Cardiac muscle cell (in vitro differentiated cells and primary cell): ENCODE data around the gene CCND2. TPM values are rescaled to one million over a fixed set of nuclear protein-coding genes. Genes with fewer than 3 reads are reported as not detected.

Source experiments
- DNase-seq, 2 donors: peaks; one replicate each; pipeline versions ENCODE4 v3.0.0 to v3.0.0-alpha.2; 2010 to 2017; ENCODE audit warnings: low read depth in 1 of 2, low spot score in 1 of 2
- H3K27ac ChIP-seq: fragments of 200-600 bp; sonication (generic); 2 replicates; pipeline ENCODE4 v1.5.1; 2016
- H3K27me3 ChIP-seq: fragments of 200-600 bp; sonication (generic); 2 replicates; pipeline ENCODE4 v1.6.0; 2016; ENCODE audit warnings: control low read depth
- H3K36me3 ChIP-seq: fragments of 200-600 bp; sonication (generic); 2 replicates; pipeline ENCODE4 v1.5.1; 2016; ENCODE audit warnings: control low read depth
- H3K4me1 ChIP-seq: fragments of 200-600 bp; sonication (generic); 2 replicates; pipeline ENCODE4 v1.8.1; 2017; ENCODE audit warnings: low read depth, mild to moderate bottlenecking, mixed run types
- H3K4me3 ChIP-seq: fragments of 200-600 bp; sonication (generic); 2 replicates; pipeline ENCODE4 v1.5.1; 2016; ENCODE audit warnings: mild to moderate bottlenecking
- H3K9me3 ChIP-seq: fragments of 200-600 bp; sonication (generic); 2 replicates; pipeline ENCODE4 v1.5.1; 2017; ENCODE audit warnings: low read depth, mild to moderate bottlenecking, control low read depth
- CTCF ChIP-seq: IDR thresholded peaks from 2 replicates; pipeline ENCODE4 v1.5.1; 2012; ENCODE audit warnings: low read depth, mild to moderate bottlenecking, low read length
- polyA plus RNA-seq: library from polyadenylated mRNA; unstranded; fragments of >200 nt; fragmentation: Nextera tagmentation; extraction: Ambion mirVana; gene quantifications from 2 replicates; pipeline ENCODE4 v1.2.1, GENCODE V29; 2016
- total RNA-seq: library from RNA; depleted of rRNA; stranded (reverse); fragments of >200 nt; gene quantifications from 2 replicates; pipeline ENCODE4 v1.2.3, GENCODE V29; 2016

CCND2 gene
- total and polyA plus RNA-seq, 2 experiments from 2014 or later = 89.9 to 91.5 TPM

GRCh38 chr12:4266990-4267389, 6.6 kb upstream of the CCND2 start:
- Histone ChIP-seq H3K27me3 (peaks cover 23% of the 10 kb centered on the region), H3K9me3 (no peaks in the 10 kb centered on the region), H3K36me3 (no peaks in the 10 kb centered on the region), H3K4me1 (no peaks in the 10 kb centered on the region), H3K27ac (no peak overlapping the region), H3K4me3 (no peak overlapping the region)
- DNase-seq = no peak
- TF ChIP-seq CTCF = no peak

- Histone ChIP-seq H3K36me3 (no peaks in the 10 kb centered on the region), H3K4me1 (peaks cover 5% of the 10 kb centered on the region), H3K27ac (no peak overlapping the region), H3K9me3 (no peaks in the 10 kb centered on the region), H3K4me3 (no peak overlapping the region), H3K27me3 (peaks cover 24% of the 10 kb centered on the region)
- TF ChIP-seq CTCF = no peak
- no peak for DNase-seq
These were observed 5.7 kb upstream of the CCND2 start for GRCh38 chr12:4267704-4268328.

GRCh38 chr12:4268329-4269181, 5.0 kb upstream of the CCND2 start:
- Histone ChIP-seq H3K9me3 (no peaks in the 10 kb centered on the region), H3K27me3 (peaks cover 25% of the 10 kb centered on the region), H3K27ac (no peak overlapping the region), H3K4me1 (peaks cover 5% of the 10 kb centered on the region), H3K36me3 (no peaks in the 10 kb centered on the region), H3K4me3 (peak overlapping the region; percentile 45)
- no peak for TF ChIP-seq CTCF
- DNase-seq = no peak

GRCh38 chr12:4269279-4269991, 4.1 kb upstream of the CCND2 start:
- H3K27me3 ChIP-seq = peaks cover 25% of the 10 kb centered on the region
- H3K36me3 ChIP-seq = no peaks in the 10 kb centered on the region
- H3K27ac ChIP-seq = no peak overlapping the region
- H3K9me3 ChIP-seq = no peaks in the 10 kb centered on the region
- H3K4me1 ChIP-seq = peaks cover 5% of the 10 kb centered on the region
- DNase-seq = peak; percentile 53 to 87
- peak overlapping the region; percentile 45 for H3K4me3 ChIP-seq
- peak; percentile 8 for TF ChIP-seq CTCF

- Histone ChIP-seq H3K4me1 (peaks cover 5% of the 10 kb centered on the region), H3K36me3 (no peaks in the 10 kb centered on the region), H3K27me3 (peaks cover 25% of the 10 kb centered on the region), H3K4me3 (peak overlapping the region; percentile 62), H3K9me3 (no peaks in the 10 kb centered on the region), H3K27ac (no peak overlapping the region)
- no peak for DNase-seq
- no peak for TF ChIP-seq CTCF
These were observed 3.3 kb upstream of the CCND2 start for GRCh38 chr12:4270016-4270830.
